GM19397 (cell line): ENCODE measurements around the gene FCHSD2.

Experiments used
- ATAC-seq: cut with Tn5 transposase; IDR thresholded peaks from one replicate; pipeline ENCODE4 v1.9.1; 2021; ENCODE audit warnings: mild to moderate bottlenecking, moderate library complexity; ENCODE audit not compliant: unreplicated experiment

Gene FCHSD2

DNA sequence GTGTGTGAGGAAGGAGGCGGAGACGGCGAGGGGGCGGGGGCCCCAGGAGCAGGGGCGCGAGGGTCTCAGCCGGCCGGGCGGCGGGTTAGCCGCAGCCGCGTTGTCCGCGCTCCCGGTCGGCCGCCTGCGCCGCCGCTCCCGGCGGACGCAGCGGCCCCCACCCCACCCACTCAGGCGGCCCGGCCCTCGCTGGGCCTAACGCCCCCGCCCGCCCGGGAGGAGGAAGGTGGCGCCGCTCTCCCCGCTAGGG is at the start of gene FCHSD2:
Gene FCHSD2, minus strand, starts transcription at position 191 of the 250 bp plus-strand sequence. CDS start 441 bp downstream, outside the sequence.
- no peak for ATAC-seq

GRCh38 chr11:73191151-73191550 is 49.0 kb upstream of the FCHSD2 start:
- ATAC-seq: no peak

DNA sequence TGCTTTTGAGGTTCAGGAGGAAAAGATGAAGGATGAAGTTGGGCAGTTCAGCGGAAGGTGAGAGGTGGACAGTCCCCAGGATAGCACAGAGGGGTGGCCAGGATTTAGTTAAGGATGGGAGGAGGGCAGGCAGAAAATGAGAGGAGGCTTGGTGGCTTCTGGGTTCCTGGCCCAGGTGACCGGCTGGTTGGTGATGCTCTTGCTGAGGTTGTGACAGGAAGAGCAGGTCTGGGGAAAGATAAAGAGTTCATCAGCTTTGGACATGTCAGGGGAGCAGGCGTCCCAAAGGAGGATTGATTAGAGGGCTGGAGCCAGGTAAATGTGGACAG is 48.4 kb upstream of the FCHSD2 start:
- ATAC-seq: no peak

DNA sequence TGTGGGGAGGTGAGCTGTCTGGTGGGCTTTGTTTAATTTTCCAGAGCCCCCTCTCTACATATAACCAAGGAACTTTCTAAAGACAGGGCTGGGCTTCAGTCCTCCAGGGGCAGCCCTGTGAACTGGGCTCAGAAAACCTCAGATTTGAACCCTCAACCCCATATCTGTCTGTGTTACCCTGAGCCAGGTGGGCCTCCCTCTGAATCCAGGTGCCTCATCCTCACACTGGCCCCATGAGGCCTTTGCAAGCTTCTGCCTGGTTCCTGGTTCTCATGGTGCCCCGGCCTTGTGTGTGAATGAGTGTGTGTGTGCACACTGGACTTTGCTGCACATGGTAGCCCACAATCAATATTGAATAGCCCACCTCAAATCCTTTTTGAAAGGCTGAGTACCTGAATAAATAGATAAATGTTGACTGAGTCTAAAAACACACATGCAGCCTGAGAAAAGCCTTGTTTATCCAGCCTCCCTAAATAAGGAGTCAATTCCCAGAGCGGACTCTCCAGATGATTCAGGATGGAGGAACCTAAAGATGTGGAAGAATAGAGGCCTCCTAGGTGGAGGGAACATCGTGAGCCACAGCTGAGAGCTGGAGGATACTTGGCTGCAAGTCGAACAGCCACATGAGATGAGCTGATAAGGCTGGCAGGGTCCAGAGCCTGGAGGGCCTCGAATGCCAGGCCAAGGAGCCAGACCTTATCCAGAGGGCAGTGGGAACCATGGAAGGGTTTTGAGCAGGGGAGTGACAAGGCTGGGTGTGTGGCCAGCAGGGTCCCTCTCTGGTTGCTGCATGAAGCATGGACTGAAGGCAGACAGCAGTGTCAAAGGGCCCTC is 47.8 kb upstream of the FCHSD2 start:
- ATAC-seq: no peak

- no peak for ATAC-seq
These were observed 47.2 kb upstream of the FCHSD2 start for GRCh38 chr11:73189315-73189714.

DNA sequence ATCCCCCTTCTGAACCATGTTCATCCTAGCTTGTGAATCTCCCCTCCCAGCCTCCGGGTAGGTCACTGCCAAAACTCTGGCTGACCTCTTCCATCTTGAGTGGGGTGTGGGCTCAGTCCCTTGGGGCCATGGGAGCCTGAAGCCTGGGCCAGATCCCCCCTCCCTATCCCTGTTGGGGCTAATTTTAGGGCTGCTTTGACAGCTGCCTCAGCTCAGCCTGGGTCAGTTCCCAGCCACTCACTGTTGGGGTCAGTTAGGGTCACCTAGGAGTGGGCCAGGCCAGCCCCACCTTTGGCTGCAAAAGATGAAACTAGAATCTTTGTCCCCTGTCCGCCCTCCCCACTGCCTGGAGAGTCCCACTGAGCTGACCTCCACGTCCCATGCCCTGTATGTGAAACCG is 46.2 kb upstream of the FCHSD2 start:
- no peak for ATAC-seq

DNA sequence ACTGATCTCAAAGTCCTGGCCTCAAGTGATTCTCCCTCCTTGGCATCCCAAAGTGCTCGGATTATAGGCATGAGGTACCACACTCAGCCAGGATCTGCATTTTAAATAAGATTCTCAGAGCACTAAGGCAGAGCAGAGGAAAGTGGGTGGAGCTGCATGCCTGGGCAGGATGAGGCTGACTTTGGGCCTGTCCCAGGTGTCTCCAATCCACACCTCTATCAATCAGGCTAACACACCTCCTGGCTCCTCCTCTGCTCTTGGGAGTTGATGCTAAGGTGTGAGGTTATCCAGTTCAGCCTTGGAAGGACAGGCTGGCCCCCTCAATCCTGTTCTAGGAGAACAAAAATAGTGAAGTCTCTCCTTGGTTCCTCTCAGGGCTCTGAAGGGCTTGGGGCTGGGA is 45.7 kb upstream of the FCHSD2 start:
- ATAC-seq: no peak

DNA sequence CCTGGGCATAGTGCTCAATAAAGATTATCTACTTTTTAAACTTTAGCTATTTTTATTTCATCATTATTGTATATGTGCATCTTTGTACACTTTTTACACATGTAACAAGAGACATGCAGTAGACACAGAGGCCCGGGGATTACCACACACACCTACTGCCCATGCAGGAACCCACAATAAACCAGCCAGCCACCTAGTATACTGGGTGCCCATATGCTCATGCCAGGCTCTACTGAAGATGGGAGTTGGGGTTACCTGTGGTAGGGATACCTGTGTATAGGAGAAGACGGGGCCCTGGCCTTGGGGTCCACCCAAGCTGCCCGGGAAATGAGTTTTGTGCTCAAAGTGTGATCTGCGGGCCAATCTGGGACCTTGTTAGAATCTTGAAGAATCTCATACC is 44.8 kb upstream of the FCHSD2 start:
- no peak for ATAC-seq

GRCh38 chr11:73186294-73186850 is 44.3 kb upstream of the FCHSD2 start:
- no peak for ATAC-seq

DNA sequence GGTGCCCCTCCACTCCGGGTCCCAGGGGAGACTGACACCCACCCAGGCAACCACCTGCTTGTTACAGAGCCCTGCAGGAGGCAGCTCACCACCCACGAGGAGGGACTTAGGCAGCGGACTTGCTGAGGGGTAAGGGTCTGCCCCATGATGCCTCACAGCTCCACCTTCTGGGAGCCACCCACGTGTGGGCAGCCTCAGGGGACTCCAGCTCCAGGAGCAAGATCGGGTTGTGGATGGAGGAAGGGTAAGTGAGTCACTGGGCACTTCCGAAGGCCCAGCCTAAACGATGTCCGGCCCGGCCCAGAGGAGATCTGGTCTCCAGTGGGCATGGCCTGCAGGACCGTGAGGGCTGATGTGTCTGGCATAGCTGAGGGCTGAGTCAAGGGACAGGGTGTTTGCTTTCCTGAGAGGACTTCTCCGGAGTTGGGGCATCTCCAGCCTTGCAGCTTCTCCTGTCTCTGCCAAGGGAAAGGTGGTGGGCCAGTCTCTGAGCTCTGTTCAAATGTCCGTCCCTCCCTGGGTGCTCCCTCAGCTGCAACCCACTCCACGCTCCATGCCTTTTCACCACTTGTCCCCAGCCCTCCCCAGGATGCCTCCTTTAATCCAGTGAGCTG is 43.7 kb upstream of the FCHSD2 start:
- no peak for ATAC-seq

DNA sequence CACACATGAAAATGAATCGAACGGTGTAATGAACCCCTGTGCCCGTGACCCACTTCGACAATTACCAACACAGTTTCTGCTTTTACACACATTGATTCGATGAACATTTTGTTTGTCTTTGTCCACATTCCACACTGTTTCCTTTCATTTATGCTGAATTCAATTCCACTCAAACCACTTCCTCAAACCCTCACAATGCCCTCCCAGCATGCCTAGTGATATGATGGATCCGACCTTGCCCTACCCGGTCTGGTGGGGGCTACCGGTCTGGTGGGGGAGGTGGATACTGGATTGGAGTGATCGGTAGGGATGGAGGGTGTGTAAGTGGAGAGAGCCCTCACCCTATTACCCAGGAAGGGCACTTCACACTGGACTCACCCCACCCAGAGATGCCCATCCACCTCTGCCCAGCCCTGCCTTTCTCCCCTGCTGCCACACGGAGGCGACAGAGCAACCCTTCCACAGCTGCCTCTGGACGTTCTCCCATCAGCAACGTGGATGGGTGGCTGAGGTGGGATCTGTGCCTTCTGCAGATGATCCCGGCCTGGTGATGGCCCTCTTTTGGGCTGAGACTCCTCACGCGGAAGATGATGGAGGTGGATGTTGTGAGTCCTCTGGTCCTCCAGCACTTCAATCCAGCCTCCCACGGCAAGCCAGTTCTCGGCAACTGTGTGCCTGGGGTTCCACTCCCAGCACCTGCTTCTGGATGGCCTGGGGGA is 43.0 kb upstream of the FCHSD2 start:
- no peak for ATAC-seq

DNA sequence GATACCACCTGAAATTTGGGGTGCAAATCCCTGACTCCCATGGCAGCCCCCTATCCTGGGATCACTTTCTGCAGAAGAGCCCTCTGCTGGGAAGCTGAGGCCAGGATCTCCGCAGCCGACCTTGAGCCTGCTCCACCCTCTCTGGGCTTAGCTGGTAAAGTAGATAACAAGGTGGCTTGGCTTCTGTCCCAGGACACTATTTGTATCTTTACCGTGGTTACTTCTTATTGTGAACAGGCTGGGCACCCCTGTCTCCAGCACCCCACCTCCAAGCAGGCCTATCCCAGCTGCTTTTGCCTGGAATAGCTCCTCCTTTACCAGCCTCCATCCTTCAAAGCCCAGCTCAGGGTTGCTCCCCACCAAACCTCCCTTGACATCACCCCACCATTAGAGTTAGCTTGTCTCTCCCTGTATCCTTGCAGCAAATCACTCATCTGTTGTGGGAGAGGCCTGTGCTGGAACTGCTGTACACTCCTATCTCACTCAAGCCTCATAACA is 40.8 kb upstream of the FCHSD2 start:
- no peak for ATAC-seq

- ATAC-seq: no peak
These were observed 36.6 kb upstream of the FCHSD2 start for GRCh38 chr11:73178681-73179080.

DNA sequence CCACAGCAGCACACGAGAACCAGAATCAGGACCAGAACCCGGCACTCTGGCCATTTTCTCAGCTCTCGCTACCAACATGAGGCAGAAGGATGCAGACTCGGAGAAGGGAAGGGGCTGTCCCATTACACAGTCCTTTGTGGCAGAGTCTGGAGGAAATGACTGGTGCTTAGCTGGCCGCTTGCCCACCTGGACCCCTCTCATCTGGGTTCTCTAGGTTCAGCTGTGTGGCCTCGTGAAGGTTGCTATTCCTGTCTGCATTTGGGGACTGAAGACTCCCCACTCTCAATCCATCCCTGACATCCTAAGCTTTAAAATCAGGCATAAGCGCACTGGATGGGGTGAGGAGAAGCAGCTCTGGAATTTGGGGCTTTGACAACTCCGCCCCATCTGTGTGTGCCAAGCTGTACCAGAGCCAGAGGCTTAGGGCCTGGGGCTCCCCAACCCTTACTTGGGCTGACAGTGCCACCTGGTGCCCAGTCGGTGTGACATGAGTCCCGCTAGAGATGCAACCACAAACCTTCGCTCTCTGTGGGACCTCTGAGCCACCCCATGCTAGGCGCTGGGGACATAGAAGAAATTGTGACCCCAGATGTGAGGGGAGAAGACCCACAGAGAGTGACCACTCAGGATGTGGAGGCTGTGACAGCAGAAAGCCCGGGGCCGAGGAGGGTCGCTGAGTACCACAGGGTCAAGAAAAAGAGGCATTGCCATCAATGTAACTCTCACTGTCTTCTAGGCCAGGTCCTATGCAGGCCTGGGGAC is 35.8 kb upstream of the FCHSD2 start:
- no peak for ATAC-seq

DNA sequence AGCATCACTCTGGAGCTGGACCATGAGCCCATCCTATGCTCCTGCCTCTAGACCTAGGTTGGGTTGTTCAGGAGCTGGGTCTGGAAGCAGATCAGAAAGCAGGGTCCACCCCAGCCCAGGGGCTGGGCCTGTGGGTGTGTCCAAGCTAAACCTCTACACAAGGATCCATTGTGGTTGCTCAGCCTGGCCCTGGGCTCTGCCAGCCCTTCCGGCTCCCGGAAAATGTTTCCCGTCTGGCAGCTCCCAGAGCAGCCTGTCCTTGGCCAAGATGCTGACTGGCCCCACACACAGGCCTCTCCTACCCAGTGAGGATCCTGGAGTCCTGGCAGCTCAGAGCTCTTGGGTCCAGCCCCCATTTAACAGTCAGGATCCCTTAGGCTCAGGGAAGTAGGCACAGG is 35.3 kb upstream of the FCHSD2 start:
- ATAC-seq: no peak

DNA sequence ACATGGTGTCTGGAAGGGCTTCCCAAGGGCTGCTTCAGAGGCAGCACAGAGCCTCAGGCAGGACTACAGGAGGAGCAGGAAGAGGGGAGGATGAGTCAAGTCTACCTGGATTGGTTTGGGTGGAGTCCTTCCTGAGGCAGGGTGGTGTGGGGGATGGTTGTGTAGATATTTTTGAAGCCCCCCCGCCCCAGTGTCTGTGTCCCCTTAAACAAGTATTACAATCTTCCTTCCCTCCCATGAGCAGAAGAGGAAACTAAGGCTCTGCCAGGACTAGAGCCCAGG is 34.7 kb upstream of the FCHSD2 start:
- no peak for ATAC-seq

- ATAC-seq: no peak
These were observed 34.2 kb upstream of the FCHSD2 start for GRCh38 chr11:73176145-73176873.

DNA sequence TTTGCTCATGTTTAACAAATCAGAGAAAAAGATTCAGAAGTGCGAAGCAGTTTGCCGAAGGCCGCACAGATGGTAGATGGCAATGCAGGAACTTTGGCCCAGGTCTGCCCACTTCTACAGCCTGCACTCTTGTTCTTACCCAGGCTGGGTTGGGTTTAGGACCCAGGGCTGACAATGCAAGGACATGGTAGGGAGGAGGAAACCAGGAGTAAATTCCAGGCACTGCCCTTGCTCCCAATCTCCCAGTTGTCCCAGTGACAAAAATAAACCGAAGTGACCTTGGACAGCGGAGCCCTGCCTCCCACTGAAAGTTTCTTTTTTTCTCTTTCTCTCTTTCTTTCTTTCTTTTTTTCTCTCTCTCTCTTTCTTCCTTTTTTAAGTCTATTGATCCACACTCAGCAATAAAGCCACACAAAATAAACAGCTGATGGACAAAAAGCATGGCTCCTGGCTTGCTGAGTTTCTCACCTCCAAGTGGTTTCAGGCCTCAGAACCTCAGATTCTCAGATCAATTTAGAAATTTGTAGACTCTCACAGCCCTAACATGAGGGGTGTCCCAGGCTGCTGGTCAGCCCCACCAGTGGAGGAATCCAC is 33.5 kb upstream of the FCHSD2 start:
- no peak for ATAC-seq

DNA sequence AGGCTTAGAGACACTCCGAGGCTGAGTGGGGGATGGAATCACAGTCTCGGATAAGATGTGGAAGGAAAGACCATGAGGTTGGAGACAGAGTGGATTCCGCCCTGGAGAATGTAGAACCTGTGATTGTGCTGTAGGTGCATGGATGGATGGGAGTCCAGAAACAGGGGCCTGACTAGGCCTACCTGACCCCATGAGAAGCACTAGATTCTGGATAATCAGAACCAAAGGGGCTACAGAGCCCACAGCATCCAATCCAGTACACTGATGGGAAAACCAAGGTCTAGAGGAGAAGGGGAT is 32.3 kb upstream of the FCHSD2 start:
- ATAC-seq: no peak

DNA sequence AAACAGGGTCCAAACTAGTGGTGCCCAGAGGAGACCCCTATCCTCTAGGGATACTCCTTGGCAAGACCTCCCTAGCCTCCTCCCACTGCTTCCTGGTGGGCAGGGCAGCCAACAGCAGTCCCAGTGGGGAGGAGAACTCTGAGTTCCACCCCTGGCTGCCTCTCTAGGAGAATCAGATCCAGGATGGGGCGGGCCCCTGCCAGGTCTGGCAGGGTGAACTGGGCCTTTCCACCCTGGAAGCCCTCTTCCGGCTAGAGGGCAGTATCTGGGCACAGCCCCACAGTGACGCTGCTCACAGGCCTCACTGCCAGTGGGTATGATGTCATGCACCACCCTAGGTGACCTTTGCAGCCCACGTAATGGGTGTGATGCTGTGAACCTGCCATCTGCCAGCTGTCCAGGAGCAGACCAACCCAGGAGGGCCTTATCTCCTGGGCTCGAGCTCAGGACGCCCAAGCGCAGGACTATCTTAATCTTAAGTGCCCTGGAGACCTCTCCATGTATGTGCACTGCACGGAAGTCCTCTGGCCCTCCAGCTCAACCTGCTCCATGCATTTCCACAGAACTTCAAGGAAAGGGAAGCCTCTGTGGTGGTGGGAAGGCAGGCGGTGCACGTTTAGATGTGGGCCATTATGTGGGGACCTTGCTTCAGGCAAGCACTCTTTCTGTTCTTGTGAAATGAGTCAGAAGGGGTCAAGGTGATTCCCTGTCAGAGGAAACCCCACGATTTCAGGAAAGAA is 31.8 kb upstream of the FCHSD2 start:
- ATAC-seq: no peak
